HEK293 (cell line): Measurements from ENCODE around the gene NBPF4.

Source experiments
- BCL11A ChIP-seq: fragments of 450-650 bp; formaldehyde crosslinking; IDR thresholded peaks from 2 replicates; pipeline ENCODE4 v1.5.1; 2016; ENCODE audit warnings: low read depth, missing biosample characterization, missing genetic modification characterization
- GFI1B ChIP-seq: fragments of 450-650 bp; formaldehyde crosslinking; IDR thresholded peaks from 2 replicates; pipeline ENCODE4 v1.5.1; 2016; ENCODE audit warnings: missing biosample characterization, missing genetic modification characterization
- GLI4 ChIP-seq: fragments of 450-650 bp; formaldehyde crosslinking; IDR thresholded peaks from 2 replicates; pipeline ENCODE4 v1.5.1; 2016; ENCODE audit warnings: missing biosample characterization, missing genetic modification characterization
- GLIS2 ChIP-seq: fragments of 450-650 bp; formaldehyde crosslinking; IDR thresholded peaks from 2 replicates; pipeline ENCODE4 v1.5.1; 2016; ENCODE audit warnings: missing biosample characterization, missing genetic modification characterization
- HOXA7 ChIP-seq: sonication (generic); formaldehyde crosslinking; IDR thresholded peaks from 2 replicates; pipeline ENCODE4 v1.8.1; 2022; ENCODE audit warnings: missing genetic modification reagents, borderline replicate concordance
- HOXC10 ChIP-seq: sonication (generic); formaldehyde crosslinking; IDR thresholded peaks from 2 replicates; pipeline ENCODE4 v1.8.1; 2023; ENCODE audit warnings: mild to moderate bottlenecking, missing genetic modification reagents
- KLF7 ChIP-seq: fragments of 450-650 bp; formaldehyde crosslinking; IDR thresholded peaks from 2 replicates; pipeline ENCODE4 v1.5.1; 2016; ENCODE audit warnings: missing biosample characterization, missing genetic modification characterization, borderline replicate concordance
- KLF8 ChIP-seq: fragments of 450-650 bp; formaldehyde crosslinking; IDR thresholded peaks from 2 replicates; pipeline ENCODE4 v1.5.1; 2016; ENCODE audit warnings: missing biosample characterization, missing genetic modification characterization
- SETDB1 ChIP-seq: IDR thresholded peaks from one replicate; pipeline ENCODE4 v1.6.1; 2017; ENCODE audit warnings: mild to moderate bottlenecking, low read length, moderate library complexity, mixed read lengths; ENCODE audit not compliant: insufficient read length
- ZBTB1 ChIP-seq: fragments of 450-650 bp; formaldehyde crosslinking; IDR thresholded peaks from 2 replicates; pipeline ENCODE4 v1.5.1; 2016; ENCODE audit warnings: missing biosample characterization, missing genetic modification characterization
- ZEB2 ChIP-seq: fragments of 450-650 bp; formaldehyde crosslinking; IDR thresholded peaks from 2 replicates; pipeline ENCODE4 v1.5.1; 2016; ENCODE audit warnings: missing biosample characterization, missing genetic modification characterization
- ZNF132 ChIP-seq: fragments of 450-650 bp; formaldehyde crosslinking; IDR thresholded peaks from 2 replicates; pipeline ENCODE4 v1.5.1; 2017; ENCODE audit warnings: missing biosample characterization, missing genetic modification characterization, borderline replicate concordance
- ZNF174 ChIP-seq: fragments of 450-650 bp; formaldehyde crosslinking; IDR thresholded peaks from 2 replicates; pipeline ENCODE4 v1.5.0; 2017; ENCODE audit warnings: missing biosample characterization, mild to moderate bottlenecking, missing genetic modification characterization
- ZNF274 ChIP-seq, 2 experiments: fragments of 200-500 bp in 1 of 2; fragments of 450-650 bp in 1 of 2; sonication (Bioruptor generic) in 1 of 2; formaldehyde crosslinking in 1 of 2; IDR thresholded peaks; 2 replicates each; pipeline versions ENCODE4 v1.5.1 to v1.6.1; 2014 to 2016; ENCODE audit warnings: borderline replicate concordance in 1 of 2, inconsistent platforms in 1 of 2, low read length in 1 of 2, missing biosample characterization in 1 of 2, missing genetic modification characterization in 1 of 2
- ZNF302 ChIP-seq: fragments of 450-650 bp; formaldehyde crosslinking; IDR thresholded peaks from 2 replicates; pipeline ENCODE4 v1.5.1; 2016; ENCODE audit warnings: missing biosample characterization, missing genetic modification characterization, low read depth
- ZNF366 ChIP-seq: fragments of 450-650 bp; formaldehyde crosslinking; conservative IDR thresholded peaks from 2 replicates; pipeline ENCODE4 v1.5.1; 2016; ENCODE audit warnings: missing biosample characterization, missing genetic modification characterization
- ZNF394 ChIP-seq: fragments of 450-650 bp; formaldehyde crosslinking; IDR thresholded peaks from 2 replicates; pipeline ENCODE4 v1.5.1; 2016; ENCODE audit warnings: missing biosample characterization, missing genetic modification characterization, mild to moderate bottlenecking, moderate library complexity, borderline replicate concordance
- ZNF48 ChIP-seq: fragments of 450-650 bp; formaldehyde crosslinking; IDR thresholded peaks from 2 replicates; pipeline ENCODE4 v1.5.1; 2016; ENCODE audit warnings: missing biosample characterization, missing genetic modification characterization
- ZNF776 ChIP-seq: fragments of 450-650 bp; formaldehyde crosslinking; IDR thresholded peaks from 2 replicates; pipeline ENCODE4 v1.5.0; 2017; ENCODE audit warnings: missing biosample characterization, missing genetic modification characterization, borderline replicate concordance
- ZNF777 ChIP-seq: fragments of 450-650 bp; formaldehyde crosslinking; IDR thresholded peaks from 2 replicates; pipeline ENCODE4 v1.5.1; 2017; ENCODE audit warnings: missing biosample characterization, missing genetic modification characterization, borderline replicate concordance
- ZNF785 ChIP-seq: fragments of 450-650 bp; formaldehyde crosslinking; IDR thresholded peaks from 2 replicates; pipeline ENCODE4 v1.5.1; 2016; ENCODE audit warnings: missing biosample characterization, missing genetic modification characterization
- ZXDB ChIP-seq: fragments of 450-650 bp; formaldehyde crosslinking; IDR thresholded peaks from 2 replicates; pipeline ENCODE4 v1.5.1; 2016; ENCODE audit warnings: missing biosample characterization, missing genetic modification characterization
- TF ChIP-seq, protein P1 (sequence below): fragments of 450-650 bp; formaldehyde crosslinking; IDR thresholded peaks from 2 replicates; pipeline ENCODE4 v1.5.1; 2016; ENCODE audit warnings: missing biosample characterization, missing genetic modification characterization
- TF ChIP-seq, protein P2 (sequence below): fragments of 450-650 bp; formaldehyde crosslinking; IDR thresholded peaks from 2 replicates; pipeline ENCODE4 v1.5.1; 2016; ENCODE audit warnings: missing biosample characterization, missing genetic modification characterization
- TF ChIP-seq, protein P3 (sequence below): fragments of 450-650 bp; formaldehyde crosslinking; conservative IDR thresholded peaks from 2 replicates; pipeline ENCODE4 v1.5.1; 2016; ENCODE audit warnings: low read depth, missing biosample characterization, missing genetic modification characterization
- TF ChIP-seq, protein P4 (sequence below): fragments of 450-650 bp; formaldehyde crosslinking; IDR thresholded peaks from 2 replicates; pipeline ENCODE4 v1.5.1; 2017; ENCODE audit warnings: missing biosample characterization, missing genetic modification characterization

The NBPF4 gene

DNA sequence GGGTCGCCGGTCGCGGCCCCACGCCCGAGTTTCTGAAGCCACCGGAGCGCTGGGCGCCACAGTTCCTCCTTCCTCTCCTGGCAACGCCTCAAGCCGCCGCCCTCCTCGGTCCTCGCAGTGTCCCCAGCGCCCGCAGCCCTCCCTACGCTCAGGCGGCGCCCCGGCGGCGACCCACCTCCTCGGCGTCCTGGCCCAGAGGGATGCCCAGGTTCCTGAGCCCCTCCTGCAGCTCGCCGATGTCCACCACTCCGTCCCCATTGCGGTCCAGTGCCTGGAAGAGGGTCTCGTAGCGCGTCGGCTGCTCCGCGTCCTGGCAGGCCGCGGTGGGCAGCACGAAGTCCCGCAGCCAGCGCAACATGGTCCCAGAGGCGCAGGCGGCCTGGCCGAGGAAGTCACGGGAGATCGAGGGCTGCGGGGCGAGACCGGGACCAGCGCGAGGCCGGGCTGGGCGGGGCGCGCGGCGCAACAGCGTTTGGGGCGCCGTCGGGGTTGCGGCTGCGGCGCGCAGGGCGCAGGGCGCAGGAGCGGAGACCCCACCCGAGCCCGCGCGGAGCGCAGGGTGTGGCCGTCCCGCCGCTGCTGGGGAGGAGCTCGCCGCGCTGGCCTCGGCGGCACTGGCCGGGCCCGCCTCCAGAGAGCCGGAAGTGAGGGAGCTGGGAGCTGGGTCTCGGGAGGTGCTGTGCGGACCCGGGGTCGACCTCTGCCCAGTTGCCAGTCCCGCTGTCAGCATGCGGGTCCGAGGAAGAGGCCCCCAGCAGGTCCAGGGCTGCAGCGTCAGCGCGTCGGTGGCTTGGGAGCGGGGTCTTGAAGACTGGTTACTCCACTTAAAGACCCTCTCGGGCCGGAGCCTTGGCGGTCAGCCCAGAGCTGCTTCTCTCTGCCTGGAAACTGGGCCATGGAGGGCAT lies 43.8 kb downstream of the NBPF4 start, which contains the start of gene SLC25A24 (continued):
- TF ChIP-seq HOXA7 (CRISPR knock-in tag) (no peak), ZNF274 (IDR thresholded peaks at IDR 0.05; ENCODE audit: low read length) (no peak), ZNF274 (tag by site-specific recombination; IDR thresholded peaks at IDR 0.05; ENCODE audit: borderline replicate concordance) (no peak), ZNF776 (tag by site-specific recombination) (no peak), HOXC10 (CRISPR knock-in tag) (0 out of 2 replicates have a peak, but pooled peaks have one; percentile 71), ZXDB (tag by site-specific recombination) (peak; percentile 18), ZNF132 (tag by site-specific recombination) (no peak), SETDB1 (no peak), KLF8 (tag by site-specific recombination) (peak; percentile 77; the same call in 1 of the 2 replicates), ZNF394 (tag by site-specific recombination) (peak; percentile 69; the same call in 1 of the 2 replicates), ZNF174 (no peak), GLIS2 (tag by site-specific recombination) (peak; percentile 49), GLI4 (tag by site-specific recombination) (0 out of 2 replicates have a peak, but pooled peaks have one; percentile 60), ZNF302 (tag by site-specific recombination) (no peak), ZNF366 (tag by site-specific recombination) (no peak), BCL11A (no peak), KLF7 (tag by site-specific recombination) (peak; percentile 89; the same call in 1 of the 2 replicates), ZNF777 (tag by site-specific recombination) (peak; percentile 91), ZBTB1 (tag by site-specific recombination) (no peak), ZNF48 (tag by site-specific recombination) (no peak), ZEB2 (tag by site-specific recombination) (peak; percentile 21), ZNF785 (tag by site-specific recombination) (peak; percentile 68; the same call in 1 of the 2 replicates), GFI1B (tag by site-specific recombination) (no peak)
- TF ChIP-seq, protein P1, sequence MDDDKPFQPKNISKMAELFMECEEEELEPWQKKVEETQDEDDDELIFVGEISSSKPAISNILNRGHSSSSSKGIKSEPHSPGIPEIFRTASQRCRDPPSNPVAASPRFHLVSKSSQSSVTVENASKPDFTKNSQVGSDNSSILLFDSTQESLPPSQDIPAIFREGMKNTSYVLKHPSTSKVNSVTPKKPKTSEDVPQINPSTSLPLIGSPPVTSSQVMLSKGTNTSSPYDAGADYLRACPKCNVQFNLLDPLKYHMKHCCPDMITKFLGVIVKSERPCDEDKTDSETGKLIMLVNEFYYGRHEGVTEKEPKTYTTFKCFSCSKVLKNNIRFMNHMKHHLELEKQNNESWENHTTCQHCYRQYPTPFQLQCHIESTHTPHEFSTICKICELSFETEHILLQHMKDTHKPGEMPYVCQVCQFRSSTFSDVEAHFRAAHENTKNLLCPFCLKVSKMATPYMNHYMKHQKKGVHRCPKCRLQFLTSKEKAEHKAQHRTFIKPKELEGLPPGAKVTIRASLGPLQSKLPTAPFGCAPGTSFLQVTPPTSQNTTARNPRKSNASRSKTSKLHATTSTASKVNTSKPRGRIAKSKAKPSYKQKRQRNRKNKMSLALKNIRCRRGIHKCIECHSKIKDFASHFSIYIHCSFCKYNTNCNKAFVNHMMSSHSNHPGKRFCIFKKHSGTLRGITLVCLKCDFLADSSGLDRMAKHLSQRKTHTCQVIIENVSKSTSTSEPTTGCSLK (tag by site-specific recombination): no peak
- TF ChIP-seq, protein P2, sequence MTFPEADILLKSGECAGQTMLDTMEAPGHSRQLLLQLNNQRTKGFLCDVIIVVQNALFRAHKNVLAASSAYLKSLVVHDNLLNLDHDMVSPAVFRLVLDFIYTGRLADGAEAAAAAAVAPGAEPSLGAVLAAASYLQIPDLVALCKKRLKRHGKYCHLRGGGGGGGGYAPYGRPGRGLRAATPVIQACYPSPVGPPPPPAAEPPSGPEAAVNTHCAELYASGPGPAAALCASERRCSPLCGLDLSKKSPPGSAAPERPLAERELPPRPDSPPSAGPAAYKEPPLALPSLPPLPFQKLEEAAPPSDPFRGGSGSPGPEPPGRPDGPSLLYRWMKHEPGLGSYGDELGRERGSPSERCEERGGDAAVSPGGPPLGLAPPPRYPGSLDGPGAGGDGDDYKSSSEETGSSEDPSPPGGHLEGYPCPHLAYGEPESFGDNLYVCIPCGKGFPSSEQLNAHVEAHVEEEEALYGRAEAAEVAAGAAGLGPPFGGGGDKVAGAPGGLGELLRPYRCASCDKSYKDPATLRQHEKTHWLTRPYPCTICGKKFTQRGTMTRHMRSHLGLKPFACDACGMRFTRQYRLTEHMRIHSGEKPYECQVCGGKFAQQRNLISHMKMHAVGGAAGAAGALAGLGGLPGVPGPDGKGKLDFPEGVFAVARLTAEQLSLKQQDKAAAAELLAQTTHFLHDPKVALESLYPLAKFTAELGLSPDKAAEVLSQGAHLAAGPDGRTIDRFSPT (tag by site-specific recombination): peak; percentile 69; the same call in 1 of the 2 replicates
- TF ChIP-seq, protein P3, sequence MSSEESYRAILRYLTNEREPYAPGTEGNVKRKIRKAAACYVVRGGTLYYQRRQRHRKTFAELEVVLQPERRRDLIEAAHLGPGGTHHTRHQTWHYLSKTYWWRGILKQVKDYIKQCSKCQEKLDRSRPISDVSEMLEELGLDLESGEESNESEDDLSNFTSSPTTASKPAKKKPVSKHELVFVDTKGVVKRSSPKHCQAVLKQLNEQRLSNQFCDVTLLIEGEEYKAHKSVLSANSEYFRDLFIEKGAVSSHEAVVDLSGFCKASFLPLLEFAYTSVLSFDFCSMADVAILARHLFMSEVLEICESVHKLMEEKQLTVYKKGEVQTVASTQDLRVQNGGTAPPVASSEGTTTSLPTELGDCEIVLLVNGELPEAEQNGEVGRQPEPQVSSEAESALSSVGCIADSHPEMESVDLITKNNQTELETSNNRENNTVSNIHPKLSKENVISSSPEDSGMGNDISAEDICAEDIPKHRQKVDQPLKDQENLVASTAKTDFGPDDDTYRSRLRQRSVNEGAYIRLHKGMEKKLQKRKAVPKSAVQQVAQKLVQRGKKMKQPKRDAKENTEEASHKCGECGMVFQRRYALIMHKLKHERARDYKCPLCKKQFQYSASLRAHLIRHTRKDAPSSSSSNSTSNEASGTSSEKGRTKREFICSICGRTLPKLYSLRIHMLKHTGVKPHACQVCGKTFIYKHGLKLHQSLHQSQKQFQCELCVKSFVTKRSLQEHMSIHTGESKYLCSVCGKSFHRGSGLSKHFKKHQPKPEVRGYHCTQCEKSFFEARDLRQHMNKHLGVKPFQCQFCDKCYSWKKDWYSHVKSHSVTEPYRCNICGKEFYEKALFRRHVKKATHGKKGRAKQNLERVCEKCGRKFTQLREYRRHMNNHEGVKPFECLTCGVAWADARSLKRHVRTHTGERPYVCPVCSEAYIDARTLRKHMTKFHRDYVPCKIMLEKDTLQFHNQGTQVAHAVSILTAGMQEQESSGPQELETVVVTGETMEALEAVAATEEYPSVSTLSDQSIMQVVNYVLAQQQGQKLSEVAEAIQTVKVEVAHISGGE (tag by site-specific recombination): peak; percentile 38; the same call in 1 of the 2 replicates
- TF ChIP-seq, protein P4, sequence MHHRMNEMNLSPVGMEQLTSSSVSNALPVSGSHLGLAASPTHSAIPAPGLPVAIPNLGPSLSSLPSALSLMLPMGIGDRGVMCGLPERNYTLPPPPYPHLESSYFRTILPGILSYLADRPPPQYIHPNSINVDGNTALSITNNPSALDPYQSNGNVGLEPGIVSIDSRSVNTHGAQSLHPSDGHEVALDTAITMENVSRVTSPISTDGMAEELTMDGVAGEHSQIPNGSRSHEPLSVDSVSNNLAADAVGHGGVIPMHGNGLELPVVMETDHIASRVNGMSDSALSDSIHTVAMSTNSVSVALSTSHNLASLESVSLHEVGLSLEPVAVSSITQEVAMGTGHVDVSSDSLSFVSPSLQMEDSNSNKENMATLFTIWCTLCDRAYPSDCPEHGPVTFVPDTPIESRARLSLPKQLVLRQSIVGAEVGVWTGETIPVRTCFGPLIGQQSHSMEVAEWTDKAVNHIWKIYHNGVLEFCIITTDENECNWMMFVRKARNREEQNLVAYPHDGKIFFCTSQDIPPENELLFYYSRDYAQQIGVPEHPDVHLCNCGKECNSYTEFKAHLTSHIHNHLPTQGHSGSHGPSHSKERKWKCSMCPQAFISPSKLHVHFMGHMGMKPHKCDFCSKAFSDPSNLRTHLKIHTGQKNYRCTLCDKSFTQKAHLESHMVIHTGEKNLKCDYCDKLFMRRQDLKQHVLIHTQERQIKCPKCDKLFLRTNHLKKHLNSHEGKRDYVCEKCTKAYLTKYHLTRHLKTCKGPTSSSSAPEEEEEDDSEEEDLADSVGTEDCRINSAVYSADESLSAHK (tag by site-specific recombination): no peak
